Body of pancreas (tissue), 4 donors: Measurements from ENCODE around the gene SHANK1. TPM values are rescaled to one million over a fixed set of nuclear protein-coding genes. Genes with fewer than 3 reads are reported as not detected.

ENCODE experiments used
- ATAC-seq: fragments of 150-250 bp; one replicate; pipeline ENCODE4 v1.9.1; 2016
- DNase-seq, 4 donors: peaks; one replicate each; pipeline ENCODE4 v3.0.0-alpha.2; 2019
- H3K27ac ChIP-seq, 4 donors: fragments of 200-600 bp; sonication (generic); 1 replicate in 3 of 4; 2 replicates in 1 of 4; pipeline versions ENCODE4 v1.5.1 to v1.6.1; 2016 to 2019; ENCODE audit warnings: mild to moderate bottlenecking in 1 of 4, mixed read lengths in 1 of 4, moderate library complexity in 1 of 4
- H3K27me3 ChIP-seq, 2 donors: fragments of 200-600 bp; sonication (generic); one replicate each; pipeline ENCODE4 v1.6.0; 2016; ENCODE audit warnings: mild to moderate bottlenecking in 1 of 2
- H3K36me3 ChIP-seq, 2 donors: fragments of 200-600 bp; sonication (generic); replicated peaks in 1 of 2; 2 replicates each; pipeline ENCODE4 v1.5.1; 2016; ENCODE audit warnings: low read depth in 2 of 2; ENCODE audit not compliant: insufficient read depth in 1 of 2
- H3K4me1 ChIP-seq: fragments of 200-600 bp; sonication (generic); one replicate; pipeline ENCODE4 v1.6.0; 2016
- H3K4me3 ChIP-seq, 2 donors: fragments of 200-600 bp; sonication (generic); 1 replicate in 1 of 2; 2 replicates in 1 of 2; pipeline ENCODE4 v1.5.1; 2016 to 2019
- H3K9me3 ChIP-seq, 3 donors: fragments of 200-600 bp; sonication (generic); 1 replicate in 2 of 3; 2 replicates in 1 of 3; pipeline ENCODE4 v1.5.1; 2016
- POLR2A ChIP-seq, 3 donors: fragments of 450-650 bp; IDR thresholded peaks; one replicate each; pipeline ENCODE4 v1.6.1; 2016; ENCODE audit warnings: antibody characterized with exemption in 3 of 3, mild to moderate bottlenecking in 2 of 3
- WGBS, 2 donors: methylation state at CpG; one replicate each; pipeline ENCODE4 v1.1.5; 2017; 5-methylcytosine and 5-hydroxymethylcytosine counted together
- intact Hi-C: fragments of 100-400 bp; cut with DNase I; formaldehyde crosslinking; loops from one replicate; pipeline ENCODE4 v1.15.1; 2023
- total RNA-seq, 2 donors: library from RNA; depleted of rRNA; stranded (reverse); fragments of >200 nt; gene quantifications; one replicate each; pipeline ENCODE4 v1.1.0, GENCODE V29; 2016
- TF ChIP-seq, protein P1 (sequence below), 7 experiments: fragments of 450-650 bp in 4 of 7; fragments of 200-600 bp in 3 of 7; sonication (generic) in 3 of 7; IDR thresholded peaks; one replicate each; pipeline ENCODE4 v1.5.1; 2016 to 2019; ENCODE audit warnings: antibody characterized with exemption in 7 of 7

Gene SHANK1
- total RNA-seq, 2 donors from 2014 or later: 0.26 to 2.3 TPM

DNA sequence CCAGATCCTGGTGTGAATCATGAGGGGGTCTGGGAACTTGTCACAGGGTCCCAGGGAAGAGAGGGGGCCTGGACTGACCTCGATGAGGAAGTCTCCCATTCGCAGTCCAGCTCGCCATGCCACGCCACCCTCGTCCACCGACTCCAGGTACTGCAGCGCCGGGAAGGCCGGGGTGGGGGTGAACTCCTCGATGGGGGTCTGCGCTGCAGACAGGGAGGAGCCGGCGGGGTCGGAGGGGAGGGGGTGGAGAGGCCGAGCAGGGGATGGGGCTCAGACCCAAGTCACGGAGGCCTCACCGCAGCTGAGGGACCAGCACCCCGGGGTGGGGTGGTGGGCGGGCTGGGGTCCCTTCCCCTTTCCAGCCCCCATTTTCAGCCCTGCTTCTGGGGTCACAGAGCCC lies 30.8 kb downstream of the SHANK1 start:
- no peak overlapping the region for H3K4me3 ChIP-seq
- DNase-seq (no peak), ATAC-seq (no peak)
- H3K4me1 ChIP-seq: no peaks in the 10 kb centered on the region
- TF ChIP-seq POLR2A (IDR thresholded peaks at IDR 0.05): no peak
- TF ChIP-seq, protein P1, sequence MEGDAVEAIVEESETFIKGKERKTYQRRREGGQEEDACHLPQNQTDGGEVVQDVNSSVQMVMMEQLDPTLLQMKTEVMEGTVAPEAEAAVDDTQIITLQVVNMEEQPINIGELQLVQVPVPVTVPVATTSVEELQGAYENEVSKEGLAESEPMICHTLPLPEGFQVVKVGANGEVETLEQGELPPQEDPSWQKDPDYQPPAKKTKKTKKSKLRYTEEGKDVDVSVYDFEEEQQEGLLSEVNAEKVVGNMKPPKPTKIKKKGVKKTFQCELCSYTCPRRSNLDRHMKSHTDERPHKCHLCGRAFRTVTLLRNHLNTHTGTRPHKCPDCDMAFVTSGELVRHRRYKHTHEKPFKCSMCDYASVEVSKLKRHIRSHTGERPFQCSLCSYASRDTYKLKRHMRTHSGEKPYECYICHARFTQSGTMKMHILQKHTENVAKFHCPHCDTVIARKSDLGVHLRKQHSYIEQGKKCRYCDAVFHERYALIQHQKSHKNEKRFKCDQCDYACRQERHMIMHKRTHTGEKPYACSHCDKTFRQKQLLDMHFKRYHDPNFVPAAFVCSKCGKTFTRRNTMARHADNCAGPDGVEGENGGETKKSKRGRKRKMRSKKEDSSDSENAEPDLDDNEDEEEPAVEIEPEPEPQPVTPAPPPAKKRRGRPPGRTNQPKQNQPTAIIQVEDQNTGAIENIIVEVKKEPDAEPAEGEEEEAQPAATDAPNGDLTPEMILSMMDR (IDR thresholded peaks at IDR 0.05): no peak
- no peaks in the 10 kb centered on the region for H3K9me3 ChIP-seq
- 47 to 59% methylated on average over 3 to 19 of the region's 19 CpGs for WGBS, 2 donors
- no peak overlapping the region for H3K27ac ChIP-seq
- intact Hi-C loops: no loop called here
- peaks cover 0 to 19% of the 10 kb centered on the region in 2 donors for H3K27me3 ChIP-seq
- H3K36me3 ChIP-seq: no peaks in the 10 kb centered on the region

DNA sequence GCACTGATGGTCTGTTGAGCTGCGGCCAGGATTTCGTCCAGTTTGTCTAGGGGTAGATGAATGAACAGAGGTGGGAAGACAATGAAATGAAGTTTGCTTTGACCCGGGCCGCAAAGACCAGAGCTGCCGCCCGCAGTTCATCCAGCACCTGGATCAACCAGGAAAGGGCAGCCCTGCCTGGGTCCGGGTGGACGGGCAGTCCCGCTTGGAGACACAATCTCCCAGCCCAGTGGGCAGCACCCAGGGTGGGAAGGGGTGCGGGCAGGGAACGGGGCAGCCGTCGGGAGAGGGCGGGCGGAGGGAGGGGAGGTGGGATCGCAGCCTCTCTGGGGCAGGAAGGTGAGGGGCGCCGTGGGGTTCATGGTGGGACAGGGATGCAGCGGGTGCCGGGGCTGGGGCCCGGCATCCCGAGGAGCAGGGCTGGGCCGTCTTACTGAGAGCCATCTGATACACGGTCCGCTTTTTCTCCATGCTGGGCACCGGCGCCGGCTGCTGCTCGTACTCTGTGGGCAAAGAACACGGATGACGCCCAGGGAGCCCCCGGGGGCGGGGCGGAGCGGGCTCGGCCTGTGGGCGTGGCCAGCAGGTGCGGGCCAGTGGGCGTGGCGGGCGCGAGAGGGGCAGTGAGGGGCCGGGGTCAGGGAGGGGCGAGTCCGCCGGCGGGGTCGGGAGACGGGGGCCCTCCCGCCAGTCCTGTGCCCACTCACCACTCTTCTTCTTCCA lies 33.1 kb downstream of the SHANK1 start:
- DNase-seq (no peak), ATAC-seq (no peak)
- Histone ChIP-seq H3K27me3 (peaks cover 0 to 14% of the 10 kb centered on the region in 2 donors), H3K4me1 (no peaks in the 10 kb centered on the region), H3K36me3 (no peaks in the 10 kb centered on the region), H3K4me3 (no peak overlapping the region), H3K27ac (no peak overlapping the region), H3K9me3 (no peaks in the 10 kb centered on the region)
- 4 to 6% methylated on average over 22 to 35 of the region's 50 CpGs for WGBS, 2 donors
- TF ChIP-seq, protein P1 (IDR thresholded peaks at IDR 0.05): no peak
- no peak for TF ChIP-seq POLR2A (IDR thresholded peaks at IDR 0.05)
- intact Hi-C loops: no loop called here

DNA sequence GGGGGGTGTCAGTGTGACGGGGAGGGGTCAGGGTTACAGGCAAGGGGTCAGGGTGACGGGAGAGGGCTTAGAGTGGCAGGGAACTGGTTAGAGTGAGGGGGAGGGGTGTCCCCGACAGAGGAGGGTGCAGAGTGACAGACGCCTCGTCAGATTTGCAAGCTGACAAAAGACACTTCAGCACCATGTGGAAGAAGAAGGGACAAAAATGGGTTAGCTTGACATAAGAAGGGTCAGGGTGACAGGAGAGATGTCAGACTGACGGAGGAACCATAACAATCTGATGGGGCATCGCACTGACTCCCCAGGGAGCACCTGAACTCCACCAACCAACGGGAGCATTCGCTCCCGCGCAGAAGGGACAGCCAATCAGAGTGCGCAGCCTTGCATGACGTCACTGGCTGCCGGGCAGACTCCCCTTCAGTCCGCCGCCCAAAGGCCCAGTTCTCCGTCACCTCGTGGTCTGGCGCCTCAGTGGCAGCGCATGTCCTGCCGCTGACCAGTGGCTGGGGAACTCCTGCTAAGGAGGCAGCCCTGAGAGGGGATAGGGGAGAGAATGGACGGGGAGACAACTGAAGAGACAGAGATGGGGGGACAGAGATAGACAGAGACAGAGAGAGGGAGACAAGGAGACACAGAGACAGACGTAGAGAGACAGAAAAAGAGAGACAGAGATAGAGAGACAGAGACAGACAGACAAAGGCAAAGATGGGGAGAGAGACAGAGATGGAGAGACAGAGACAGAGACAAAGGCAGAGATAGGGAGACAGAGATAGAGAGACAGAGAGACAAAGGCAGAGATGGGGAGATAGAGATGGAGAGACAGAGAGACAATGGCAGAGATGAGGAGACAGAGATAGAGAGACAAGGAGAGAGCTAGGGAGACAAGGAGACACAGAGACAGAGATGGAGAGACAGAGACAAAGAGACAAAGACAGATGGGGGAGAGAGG lies 40.2 kb downstream of the SHANK1 start:
- no peaks in the 10 kb centered on the region for H3K36me3 ChIP-seq
- WGBS, 2 donors: 8 to 16% methylated on average over 23 of the region's 23 CpGs
- no peak overlapping the region for H3K27ac ChIP-seq
- peaks cover 0 to 6% of the 10 kb centered on the region in 2 donors for H3K27me3 ChIP-seq
- ATAC-seq (peak; percentile 79), DNase-seq (peak; percentile 71 to 78 (median 74))
- H3K4me1 ChIP-seq: no peaks in the 10 kb centered on the region
- H3K4me3 ChIP-seq: no peak overlapping the region
- TF ChIP-seq POLR2A (IDR thresholded peaks at IDR 0.05): no peak
- TF ChIP-seq, protein P1 (IDR thresholded peaks at IDR 0.05): no peak
- no peaks in the 10 kb centered on the region for H3K9me3 ChIP-seq
- intact Hi-C loops: no loop called here

DNA sequence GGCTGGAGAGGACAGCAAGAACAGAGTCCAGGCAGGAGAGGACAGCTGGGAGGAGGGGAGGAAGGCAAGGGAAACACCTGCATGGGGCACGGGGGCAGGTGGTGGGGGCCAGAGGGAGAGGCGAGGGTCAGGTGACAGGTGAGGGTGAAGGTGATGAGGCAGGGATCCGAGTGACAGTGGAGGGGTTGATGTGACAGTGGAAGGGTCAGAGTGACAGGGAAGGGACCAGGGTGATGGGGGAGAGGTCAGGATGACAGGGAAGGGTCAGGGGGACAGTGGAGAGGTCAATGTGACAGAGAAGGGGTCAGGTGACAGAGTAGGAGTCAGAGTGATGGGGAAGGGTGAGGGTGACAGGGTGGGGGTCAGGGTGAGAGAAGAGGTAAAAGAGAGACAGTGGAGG lies 41.3 kb downstream of the SHANK1 start:
- H3K4me1 ChIP-seq: no peaks in the 10 kb centered on the region
- 28 to 54% methylated on average over 3 of the region's 3 CpGs for WGBS, 2 donors
- H3K36me3 ChIP-seq: no peaks in the 10 kb centered on the region
- H3K27ac ChIP-seq: no peak overlapping the region
- no peaks in the 10 kb centered on the region for H3K9me3 ChIP-seq
- peaks cover 0 to 6% of the 10 kb centered on the region in 2 donors for H3K27me3 ChIP-seq
- intact Hi-C loops: no loop called here
- TF ChIP-seq, protein P1 (IDR thresholded peaks at IDR 0.05): no peak
- no peak for TF ChIP-seq POLR2A (IDR thresholded peaks at IDR 0.05)
- DNase-seq: no peak
- H3K4me3 ChIP-seq: no peak overlapping the region
- no peak for ATAC-seq
